NCI-H510A treated with DMSO at 0.1 percent for 48 hours (cell line): Measurements from ENCODE around the gene FILIP1L.
"Not testable (repeated sequence)": the region's sequence is repeated elsewhere in the genome, so short reads cannot be mapped to it uniquely, and the experiment has no call there.

Experiments
- DNase-seq: peaks from one replicate; lab custom pipeline; 2025; lab: John Stamatoyannopoulos, UW

The FILIP1L gene

GRCh38 chr3:99841949-99842348 lies 272.4 kb downstream of the FILIP1L start:
- not testable (repeated sequence) for DNase-seq

GRCh38 chr3:99839613-99840012 lies 274.7 kb downstream of the FILIP1L start:
- DNase-seq: no peak

GRCh38 chr3:99838755-99839154 lies 275.5 kb downstream of the FILIP1L start:
- no peak for DNase-seq

- no peak for DNase-seq
Measured at GRCh38 chr3:99837715-99838114, 276.6 kb downstream of the FILIP1L start.

GRCh38 chr3:99836681-99837080 lies 277.6 kb downstream of the FILIP1L start:
- DNase-seq: no peak

- DNase-seq: no peak
Measured at GRCh38 chr3:99834211-99834957, 279.9 kb downstream of the FILIP1L start.

GRCh38 chr3:99833617-99834205 lies 280.6 kb downstream of the FILIP1L start:
- DNase-seq: no peak

GRCh38 chr3:99829844-99830243 lies 284.5 kb downstream of the FILIP1L start:
- DNase-seq: no peak

- DNase-seq: no peak
Measured at GRCh38 chr3:99825004-99825640, 289.2 kb downstream of the FILIP1L start.

GRCh38 chr3:99823723-99824711 lies 290.3 kb downstream of the FILIP1L start:
- no peak for DNase-seq

GRCh38 chr3:99818818-99819217 lies 295.5 kb downstream of the FILIP1L start:
- no peak for DNase-seq

- peak; percentile 77 for DNase-seq
Measured at GRCh38 chr3:99817437-99818240, 296.7 kb downstream of the FILIP1L start, which contains the start of gene CMSS1. TSS of gene CMSS1 (plus strand) at chr3:99817862.

GRCh38 chr3:99817047-99817436 lies 297.3 kb downstream of the FILIP1L start:
- DNase-seq: no peak

GRCh38 chr3:99810403-99810802 lies 303.9 kb downstream of the FILIP1L start:
- no peak for DNase-seq

- DNase-seq: no peak
Measured at GRCh38 chr3:99809565-99809964, 304.7 kb downstream of the FILIP1L start.

- DNase-seq: peak; percentile 19
Measured at GRCh38 chr3:99808163-99808794, 306.0 kb downstream of the FILIP1L start.

- DNase-seq: no peak
Measured at GRCh38 chr3:99805160-99805559, 309.1 kb downstream of the FILIP1L start.

GRCh38 chr3:99803297-99803696 lies 311.0 kb downstream of the FILIP1L start:
- no peak for DNase-seq

GRCh38 chr3:99799422-99799821 lies 314.9 kb downstream of the FILIP1L start:
- no peak for DNase-seq

GRCh38 chr3:99795573-99795972 lies 318.7 kb downstream of the FILIP1L start:
- no peak for DNase-seq

- no peak for DNase-seq
Measured at GRCh38 chr3:99794485-99794884, 319.8 kb downstream of the FILIP1L start.
